ENCODE results near the gene TECPR1. TPM values are rescaled to one million over a fixed set of nuclear protein-coding genes. Genes with fewer than 3 reads are reported as not detected.

TECPR1 gene
- total RNA-seq, 1 donor from 2014 or later = 34.9 TPM

DNA sequence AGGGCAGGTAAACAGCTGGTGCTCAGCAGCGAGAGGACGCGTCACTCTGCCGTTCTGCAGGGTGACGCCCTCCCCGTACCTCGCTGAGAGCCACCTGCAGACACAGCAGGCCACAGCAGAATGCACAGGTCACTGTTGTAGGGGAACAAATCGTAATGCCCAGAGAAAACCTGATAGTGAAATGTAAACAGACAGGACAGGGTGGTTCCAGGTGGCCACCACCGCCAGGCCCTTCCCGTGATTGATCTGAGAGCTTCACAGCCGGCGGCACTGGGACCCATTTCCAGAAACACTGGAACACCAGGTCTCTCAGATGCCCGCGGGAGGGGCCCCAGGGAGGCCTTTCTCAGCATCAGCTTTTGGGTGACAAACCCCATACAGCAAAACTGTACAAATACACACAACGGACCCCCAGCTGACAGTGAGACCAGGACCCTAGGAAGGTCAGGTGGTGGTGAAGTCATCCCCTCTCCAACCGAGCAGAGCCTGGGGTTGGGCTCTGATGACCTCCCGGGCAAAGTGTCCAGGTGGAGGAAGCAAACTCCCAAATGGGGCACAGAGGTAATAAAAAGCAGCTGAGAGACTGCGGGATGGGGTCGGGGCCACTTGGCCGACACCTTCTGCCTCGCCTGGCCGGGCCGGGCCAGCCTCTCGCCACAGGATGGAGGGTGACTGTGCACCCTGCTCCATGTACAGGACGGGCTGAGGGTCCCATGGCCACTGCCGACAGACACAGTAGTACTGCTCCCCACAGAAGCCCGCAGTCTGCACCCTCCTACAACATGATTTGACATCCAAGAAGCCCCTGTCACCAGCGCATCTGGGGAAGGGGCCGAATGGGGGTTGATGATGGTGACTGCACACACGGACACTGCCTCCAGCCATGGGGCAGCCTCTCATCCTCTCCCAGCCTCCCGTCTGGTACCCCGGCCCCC, 36.2 kb downstream of the TECPR1 start:
- DNase-seq (ENCODE audit: low spot score) = peak; percentile 45
- no peak for ATAC-seq
- intact Hi-C loops (cut with DNase I) = no loop called here

- DNase-seq (ENCODE audit: low spot score) (peak; percentile 43), ATAC-seq (no peak)
- intact Hi-C loops (cut with DNase I) = no loop called here
These were observed 37.2 kb downstream of the TECPR1 start for GRCh38 chr7:98214811-98215321.

DNA sequence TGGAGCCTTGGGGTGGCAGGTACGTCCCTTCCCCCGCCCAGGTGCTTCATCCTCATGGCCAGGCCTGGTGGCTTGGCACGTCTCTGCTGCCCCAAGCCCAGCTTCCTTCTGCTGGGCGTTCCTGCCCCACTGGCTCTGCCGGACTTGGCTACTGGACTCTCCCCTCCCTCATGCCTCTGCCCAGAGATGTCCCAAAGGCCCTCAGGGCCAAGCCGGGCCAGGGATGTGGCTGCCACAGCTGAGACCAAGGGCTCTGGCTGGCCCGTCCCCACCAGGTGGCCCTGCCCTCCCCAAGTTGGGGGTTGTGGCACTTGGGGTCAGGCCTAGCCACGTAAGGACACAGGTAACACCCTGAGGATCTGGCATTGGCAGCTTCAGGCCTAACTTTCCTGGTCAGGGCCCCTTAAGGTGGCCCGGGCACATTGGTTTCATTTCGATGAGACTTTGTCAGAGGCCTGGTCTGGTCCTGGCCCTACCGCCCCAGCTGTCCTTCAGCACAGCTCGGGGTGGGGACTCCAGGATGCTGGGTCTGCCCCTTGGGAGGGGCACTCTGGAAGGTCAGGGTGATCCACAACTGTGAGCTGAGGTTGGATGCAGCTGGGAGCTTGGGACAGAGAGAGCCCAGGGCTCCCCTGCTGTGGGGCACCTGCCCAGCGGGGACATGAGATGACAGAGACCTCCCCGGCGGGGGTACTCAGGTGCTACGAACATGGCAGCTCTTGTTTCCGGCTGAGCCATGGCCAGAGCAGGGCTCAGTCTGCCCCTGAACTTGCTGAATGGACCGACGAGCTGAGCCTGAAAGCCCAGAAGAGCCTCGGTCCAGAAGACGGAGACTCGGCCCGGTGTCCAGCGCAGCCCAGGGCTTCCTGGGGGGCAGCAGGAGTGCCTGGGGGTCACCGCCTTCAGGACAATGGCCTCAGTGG, 37.9 kb downstream of the TECPR1 start:
- ATAC-seq = no peak
- intact Hi-C loops (cut with DNase I) = no loop called here
- DNase-seq (ENCODE audit: low spot score) = peak; percentile 50

- no peak for ATAC-seq
- intact Hi-C loops (cut with DNase I) = no loop called here
- DNase-seq (ENCODE audit: low spot score) = no peak
These were observed 38.6 kb downstream of the TECPR1 start for GRCh38 chr7:98213296-98213887.

- DNase-seq (ENCODE audit: low spot score) = peak; percentile 53
- ATAC-seq = no peak
- intact Hi-C loops (cut with DNase I) = no loop called here
These were observed 39.4 kb downstream of the TECPR1 start for GRCh38 chr7:98212532-98213041.

DNA sequence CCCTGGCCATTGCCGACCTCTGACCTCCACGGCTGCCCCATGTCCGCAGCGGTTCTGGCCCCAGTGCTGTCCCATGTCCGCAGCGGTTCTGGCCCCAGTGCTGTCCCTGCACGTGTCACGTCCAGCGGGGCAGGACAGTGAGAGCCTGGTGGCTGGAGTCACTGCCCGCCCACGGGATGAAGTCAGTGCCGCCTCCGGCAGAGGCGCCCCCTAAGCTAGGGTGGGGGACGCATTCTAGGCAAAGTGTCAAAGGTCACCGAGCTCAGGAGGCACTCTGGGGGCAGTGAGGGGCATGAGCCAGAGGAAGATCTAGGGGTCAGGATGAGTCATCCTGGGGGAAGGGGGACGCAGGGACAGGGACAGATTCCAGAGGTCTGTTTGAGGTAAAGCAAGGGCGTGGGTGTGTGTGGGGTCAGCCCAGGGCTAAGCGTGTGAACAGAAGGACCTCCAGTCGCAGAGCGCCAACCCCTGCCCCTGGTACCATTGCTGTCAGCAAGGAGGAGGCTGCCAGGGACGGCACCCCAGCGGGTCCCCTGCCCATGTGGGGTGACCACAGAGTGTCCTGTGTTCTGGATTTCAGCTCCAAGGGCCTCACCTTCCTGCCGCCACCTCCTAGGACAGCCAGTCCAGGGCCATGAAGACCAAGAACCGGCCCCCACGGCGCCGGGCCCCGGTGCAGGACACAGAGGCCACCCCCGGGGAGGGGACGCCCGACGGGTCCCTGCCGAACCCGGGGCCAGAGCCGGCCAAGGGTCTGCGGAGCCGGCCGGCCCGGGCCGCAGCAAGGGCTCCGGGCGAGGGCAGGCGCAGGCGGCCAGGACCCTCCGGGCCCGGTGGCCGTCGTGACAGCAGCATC, 40.1 kb downstream of the TECPR1 start:
- intact Hi-C loops (cut with DNase I) = no loop called here
- ATAC-seq (peak; percentile 19), DNase-seq (ENCODE audit: low spot score) (peak; percentile 56)

DNA sequence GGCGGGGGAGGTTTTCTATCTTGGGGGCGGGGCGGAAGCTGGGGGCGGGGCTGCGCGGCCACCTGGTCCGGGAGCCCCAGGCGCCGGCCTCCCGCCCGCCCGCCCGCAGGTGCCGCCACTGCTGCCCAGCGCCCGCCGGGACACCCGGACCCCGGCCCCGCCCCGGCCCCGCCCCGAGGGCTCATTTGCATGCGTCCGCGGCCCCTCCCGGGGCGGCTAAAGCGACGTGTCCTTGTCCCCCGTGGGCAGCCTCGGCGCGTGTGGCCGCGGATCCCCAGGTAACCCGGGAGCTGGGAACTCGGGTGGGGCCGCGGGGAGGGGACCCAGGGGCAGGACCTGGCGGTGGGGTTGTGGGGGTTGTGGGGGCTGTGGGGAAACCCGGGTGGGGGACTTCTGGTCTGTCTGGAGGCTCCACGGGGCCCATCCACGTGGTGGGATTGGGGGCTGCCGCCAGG, 40.8 kb downstream of the TECPR1 start, which contains the start of gene BHLHA15:
Gene BHLHA15, plus strand, starts transcription at position 219 of the 455 bp plus-strand sequence. CDS start 871 bp downstream, outside the sequence.
- ATAC-seq (no peak), DNase-seq (ENCODE audit: low spot score) (peak; percentile 60)
- intact Hi-C loops (cut with DNase I) = no loop called here

GRCh38 chr7:98210513-98211220, 41.4 kb downstream of the TECPR1 start:
- ATAC-seq = no peak
- intact Hi-C loops (cut with DNase I) = no loop called here
- peak; percentile 59 for DNase-seq (ENCODE audit: low spot score)

DNA sequence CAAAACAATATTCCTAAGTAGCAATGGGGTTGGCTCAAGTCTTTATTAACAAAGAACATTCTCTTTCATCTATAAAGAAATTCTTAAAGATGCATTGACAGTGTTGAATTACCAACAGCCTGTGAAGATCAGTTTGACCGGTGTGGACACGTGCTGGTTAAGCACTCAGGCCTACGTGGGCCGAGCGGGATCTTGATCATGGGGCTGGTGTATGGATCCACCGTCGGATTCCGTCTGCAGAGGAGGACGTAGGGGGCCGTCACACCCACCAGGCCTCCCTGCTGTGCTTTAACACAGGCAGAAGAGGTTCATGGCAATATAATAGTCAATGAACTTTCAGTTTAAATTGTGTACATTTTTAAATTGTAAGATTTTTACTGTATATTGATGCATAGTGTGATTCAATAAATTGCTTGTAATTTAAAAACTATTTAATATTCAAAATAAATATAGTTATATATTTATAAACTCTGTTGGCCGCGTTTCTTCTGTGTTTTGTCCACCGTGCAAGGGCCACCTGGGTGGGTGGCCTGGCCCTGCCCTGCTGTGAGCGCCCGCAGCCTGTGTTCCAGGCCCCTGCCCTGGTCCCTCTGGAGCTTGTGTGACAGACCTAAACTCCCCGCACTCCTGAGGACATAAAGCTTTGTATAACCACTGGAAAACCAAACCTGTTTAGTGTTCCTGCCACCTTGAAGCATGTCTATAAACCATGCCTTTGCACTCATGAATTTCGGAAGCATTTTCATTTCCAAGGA, 42.7 kb downstream of the TECPR1 start:
- ATAC-seq (no peak), DNase-seq (ENCODE audit: low spot score) (no peak)
- intact Hi-C loops (cut with DNase I) = no loop called here

DNA sequence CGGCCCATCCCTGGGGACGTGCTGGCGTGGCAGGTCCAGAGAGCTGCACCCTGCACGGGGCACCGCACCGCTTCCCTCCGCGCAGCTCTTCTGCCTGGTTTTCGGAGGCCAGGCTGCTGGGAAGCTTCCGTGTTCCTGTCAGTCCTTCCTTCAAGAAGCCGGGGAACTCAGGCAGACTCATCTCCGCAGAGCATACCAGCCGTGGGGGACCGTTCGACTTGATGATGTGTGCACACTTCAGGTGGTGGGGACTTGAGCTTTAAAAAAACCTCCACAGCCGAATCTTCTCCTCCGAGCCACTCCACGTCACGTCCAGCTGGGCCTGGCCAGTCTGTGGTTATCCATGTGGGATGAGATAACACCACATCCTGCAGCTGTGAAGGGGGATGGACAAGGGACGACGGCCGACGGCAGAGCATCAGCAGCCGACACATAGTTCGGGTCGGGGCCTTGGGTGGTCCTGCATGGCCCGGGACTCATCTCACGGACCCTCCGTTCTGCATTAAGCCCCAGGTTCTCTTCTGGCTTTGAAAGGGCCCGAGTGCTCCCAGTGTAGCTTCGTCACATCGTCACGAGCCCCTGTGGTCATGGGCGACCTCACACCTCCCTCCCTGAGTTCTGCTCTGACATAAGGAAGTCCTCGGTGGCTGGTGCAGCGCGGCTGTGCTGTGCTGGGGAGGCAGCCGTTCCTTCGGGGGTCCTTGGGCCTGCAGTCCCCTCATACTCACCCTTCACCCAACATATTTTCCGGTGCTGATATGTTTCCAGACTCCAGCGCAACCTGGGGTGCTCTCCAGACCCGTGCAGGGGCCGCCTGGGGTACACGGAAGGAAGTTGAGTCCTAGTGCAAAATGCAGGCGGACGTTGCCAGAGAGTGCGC, 45.3 kb downstream of the TECPR1 start:
- ATAC-seq = no peak
- no peak for DNase-seq (ENCODE audit: low spot score)
- intact Hi-C loops (cut with DNase I) = no loop called here

DNA sequence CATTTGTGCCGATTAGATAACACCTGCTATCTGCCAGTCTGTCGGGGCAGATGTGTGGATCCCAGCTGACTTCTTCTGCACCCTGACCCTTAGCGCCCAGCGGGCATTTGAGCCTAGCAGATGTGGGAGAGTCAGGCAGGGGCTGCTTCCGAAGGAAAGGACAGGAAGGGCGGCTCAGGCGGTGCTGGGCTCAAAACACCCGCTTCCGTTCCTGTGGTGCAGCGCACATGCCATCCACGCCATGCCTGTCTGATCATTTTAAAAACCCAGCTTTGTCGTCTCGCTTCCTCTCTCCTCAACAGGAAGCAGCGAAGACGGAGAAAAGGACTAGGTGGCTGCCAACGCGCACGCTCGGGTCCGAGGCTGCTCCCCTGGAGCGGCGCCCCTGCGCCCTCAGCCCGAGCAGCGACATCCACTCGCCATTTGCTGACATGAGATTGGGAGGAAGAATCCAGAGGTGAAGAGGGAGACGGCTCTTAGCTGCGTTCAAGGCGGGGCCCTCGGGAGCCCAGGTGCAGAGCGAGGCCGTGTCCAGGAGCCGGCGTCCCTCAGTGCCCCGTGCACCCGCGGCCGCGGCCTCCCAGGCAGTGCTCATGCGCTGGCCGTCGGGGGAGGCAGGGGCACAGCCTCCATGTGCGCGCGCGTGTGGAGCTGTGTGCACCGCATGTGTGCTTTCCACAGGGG, 46.7 kb downstream of the TECPR1 start:
- no peak for ATAC-seq
- intact Hi-C loops (cut with DNase I) = no loop called here
- no peak for DNase-seq (ENCODE audit: low spot score)

DNA sequence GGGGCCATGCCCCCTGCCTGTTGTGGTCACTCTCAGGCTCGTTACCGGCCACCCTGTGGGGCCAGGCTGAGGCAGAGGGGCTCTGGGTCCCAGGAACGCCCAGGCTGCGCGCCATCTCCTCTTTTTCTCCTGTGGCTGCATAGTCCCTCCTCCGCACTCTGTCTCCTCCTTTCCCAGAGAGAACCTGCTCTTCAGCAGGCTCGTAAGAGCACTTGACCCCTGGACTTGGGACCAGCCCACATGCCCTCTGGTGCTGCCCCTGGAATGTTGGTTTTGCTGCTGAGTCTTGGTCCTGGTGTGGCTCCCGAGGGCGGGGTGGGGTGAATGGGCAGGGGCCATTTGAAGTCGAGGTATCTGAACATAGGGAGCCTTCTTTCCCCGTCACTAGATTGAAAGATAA, 47.4 kb downstream of the TECPR1 start:
- intact Hi-C loops (cut with DNase I) = no loop called here
- no peak for DNase-seq (ENCODE audit: low spot score)
- no peak for ATAC-seq

DNA sequence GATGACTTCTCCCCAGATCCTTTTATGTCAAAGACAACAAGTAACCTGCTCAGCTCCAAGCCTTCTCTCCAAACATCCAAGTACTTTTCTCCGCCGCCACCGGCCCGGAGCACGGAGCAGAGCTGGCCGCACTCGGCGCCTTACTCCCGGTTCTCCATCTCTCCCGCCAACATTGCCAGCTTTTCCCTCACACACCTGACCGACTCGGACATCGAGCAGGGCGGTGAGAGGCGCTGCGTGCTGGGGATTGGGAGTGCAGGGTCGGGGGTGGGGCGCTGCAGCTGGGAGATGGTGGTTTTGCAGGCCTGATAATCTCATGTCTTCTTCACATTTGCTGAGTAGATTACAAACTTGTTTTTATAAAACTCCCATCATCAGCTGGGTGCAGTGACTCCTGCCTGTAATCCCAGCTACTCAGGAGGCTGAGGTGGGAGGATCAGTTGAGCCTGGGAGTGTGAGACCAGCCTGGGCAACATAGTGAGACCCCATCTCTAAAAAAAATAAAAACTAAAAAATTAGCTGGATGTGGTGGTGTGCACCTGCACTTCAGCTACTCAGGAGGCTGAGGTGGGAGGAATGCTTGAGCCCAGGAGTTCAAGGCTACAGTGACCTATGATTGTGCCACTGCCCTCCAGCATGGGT, 47.9 kb downstream of the TECPR1 start:
- DNase-seq (ENCODE audit: low spot score) (no peak), ATAC-seq (no peak)
- intact Hi-C loops (cut with DNase I) = no loop called here

GRCh38 chr7:98203261-98203963, 48.6 kb downstream of the TECPR1 start:
- no peak for DNase-seq (ENCODE audit: low spot score)
- intact Hi-C loops (cut with DNase I) = no loop called here
- ATAC-seq = no peak
